Measurements from ENCODE around the gene LTBP2. TPM values are rescaled to one million over a fixed set of nuclear protein-coding genes. Genes with fewer than 3 reads are reported as not detected.
A peak's percentile ranks its signal among the peaks of the same experiment; 100 is the strongest.

Gene LTBP2
- total RNA-seq, 1 experiment from 2014 or later = 1.5 TPM

- H4K20me1 ChIP-seq (ENCODE audit: insufficient read depth) = no peaks in the 10 kb centered on the region
- H3K9ac ChIP-seq (ENCODE audit: low read length) = no peak overlapping the region
- no peak for DNase-seq (ENCODE audit: low read depth, low spot score)
- no peak overlapping the region for H3K4me3 ChIP-seq (replicated peaks in 1 of 2; ENCODE audit: low read depth in 1 of 2, low read length in 2 of 2)
- no peak overlapping the region for H3K4me2 ChIP-seq (ENCODE audit: low read length)
- no peaks in the 10 kb centered on the region for H3K9me2 ChIP-seq (ENCODE audit: insufficient read depth)
- no peaks in the 10 kb centered on the region for H3K36me3 ChIP-seq (ENCODE audit: control insufficient read depth in 1 of 2, insufficient read depth in 2 of 2, low read length in 2 of 2)
- ChIA-PET CTCF (no interaction called here), POLR2A (no interaction called here), RAD21 (ENCODE audit: low non-redundant PET in 1 of 2, low total read pairs in 2 of 2, uncharacterized antibody in 2 of 2, unreplicated experiment in 2 of 2) (no interaction called here)
- H3K79me2 ChIP-seq (ENCODE audit: insufficient read depth, low read length) = no peaks in the 10 kb centered on the region
- intact Hi-C loops (cut with micrococcal nuclease) = no loop called here
- BruUV-seq (replicated peaks) = no TSS peak
- no peak overlapping the region for H2AFZ ChIP-seq (ENCODE audit: low read depth, low read length, poor library complexity, severe bottlenecking)
- TF ChIP-seq SRF (IDR thresholded peaks at IDR 0.05; ENCODE audit: low read depth) = no peak
- TF ChIP-seq FOSL1 (IDR thresholded peaks at IDR 0.05; ENCODE audit: low read depth) = no peak
- TF ChIP-seq, protein P1, sequence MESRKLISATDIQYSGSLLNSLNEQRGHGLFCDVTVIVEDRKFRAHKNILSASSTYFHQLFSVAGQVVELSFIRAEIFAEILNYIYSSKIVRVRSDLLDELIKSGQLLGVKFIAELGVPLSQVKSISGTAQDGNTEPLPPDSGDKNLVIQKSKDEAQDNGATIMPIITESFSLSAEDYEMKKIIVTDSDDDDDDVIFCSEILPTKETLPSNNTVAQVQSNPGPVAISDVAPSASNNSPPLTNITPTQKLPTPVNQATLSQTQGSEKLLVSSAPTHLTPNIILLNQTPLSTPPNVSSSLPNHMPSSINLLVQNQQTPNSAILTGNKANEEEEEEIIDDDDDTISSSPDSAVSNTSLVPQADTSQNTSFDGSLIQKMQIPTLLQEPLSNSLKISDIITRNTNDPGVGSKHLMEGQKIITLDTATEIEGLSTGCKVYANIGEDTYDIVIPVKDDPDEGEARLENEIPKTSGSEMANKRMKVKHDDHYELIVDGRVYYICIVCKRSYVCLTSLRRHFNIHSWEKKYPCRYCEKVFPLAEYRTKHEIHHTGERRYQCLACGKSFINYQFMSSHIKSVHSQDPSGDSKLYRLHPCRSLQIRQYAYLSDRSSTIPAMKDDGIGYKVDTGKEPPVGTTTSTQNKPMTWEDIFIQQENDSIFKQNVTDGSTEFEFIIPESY (IDR thresholded peaks at IDR 0.05; ENCODE audit: extremely low read depth, insufficient replicate concordance, low read length) = no peak
- H3K27ac ChIP-seq (ENCODE audit: low read depth, low read length) = no peak overlapping the region
- H3K9me3 ChIP-seq (ENCODE audit: control insufficient read depth in 1 of 2, insufficient read depth in 1 of 2, low read depth in 1 of 2, low read length in 2 of 2) = no peaks in the 10 kb centered on the region
- H3K4me1 ChIP-seq (ENCODE audit: control insufficient read depth in 1 of 2, insufficient read depth in 2 of 2, low read length in 2 of 2) = no peaks in the 10 kb centered on the region
- ATAC-seq = no peak
- H3K27me3 ChIP-seq (ENCODE audit: insufficient read depth, low read length) = no peaks in the 10 kb centered on the region
Observed at GRCh38 chr14:74548881-74549280, 63.2 kb downstream of the LTBP2 start.

- TF ChIP-seq REST (IDR thresholded peaks at IDR 0.05; ENCODE audit: low read depth) (peak; percentile 59), EGR1 (IDR thresholded peaks at IDR 0.05; ENCODE audit: low read depth) (no peak), FOSL1 (IDR thresholded peaks at IDR 0.05; ENCODE audit: low read depth) (no peak)
- no peak for ATAC-seq
- Histone ChIP-seq H3K9ac (ENCODE audit: low read length) (no peak overlapping the region), H3K4me3 (replicated peaks in 1 of 2; ENCODE audit: low read depth in 1 of 2, low read length in 2 of 2) (no peak overlapping the region), H3K36me3 (ENCODE audit: control insufficient read depth in 1 of 2, insufficient read depth in 2 of 2, low read length in 2 of 2) (no peaks in the 10 kb centered on the region), H3K4me2 (ENCODE audit: low read length) (no peak overlapping the region), H3K4me1 (ENCODE audit: control insufficient read depth in 1 of 2, insufficient read depth in 2 of 2, low read length in 2 of 2) (no peaks in the 10 kb centered on the region), H4K20me1 (ENCODE audit: insufficient read depth) (no peaks in the 10 kb centered on the region), H3K79me2 (ENCODE audit: insufficient read depth, low read length) (no peaks in the 10 kb centered on the region), H3K9me2 (ENCODE audit: insufficient read depth) (no peaks in the 10 kb centered on the region), H2AFZ (ENCODE audit: low read depth, low read length, poor library complexity, severe bottlenecking) (no peak overlapping the region), H3K9me3 (ENCODE audit: control insufficient read depth in 1 of 2, insufficient read depth in 1 of 2, low read depth in 1 of 2, low read length in 2 of 2) (no peaks in the 10 kb centered on the region), H3K27me3 (ENCODE audit: insufficient read depth, low read length) (no peaks in the 10 kb centered on the region), H3K27ac (ENCODE audit: low read depth, low read length) (no peak overlapping the region)
- ChIA-PET CTCF (no interaction called here), POLR2A (interaction anchor here (1.1 kb wide), 1 partner anchor 10 kb away, joined by 3 read pairs; no protein-coding TSS in a partner anchor), RAD21 (ENCODE audit: low non-redundant PET in 1 of 2, low total read pairs in 2 of 2, uncharacterized antibody in 2 of 2, unreplicated experiment in 2 of 2) (no interaction called here)
- no TSS peak for BruUV-seq (replicated peaks)
- intact Hi-C loops (cut with micrococcal nuclease) = no loop called here
- no peak for DNase-seq (ENCODE audit: low read depth, low spot score)
Observed at GRCh38 chr14:74547331-74547927, 64.6 kb downstream of the LTBP2 start.
